Measurements from ENCODE around the gene TNFRSF13B.
"Not testable (repeated sequence)": the region's sequence is repeated elsewhere in the genome, so short reads cannot be mapped to it uniquely, and the experiment has no call there.

TNFRSF13B gene

DNA sequence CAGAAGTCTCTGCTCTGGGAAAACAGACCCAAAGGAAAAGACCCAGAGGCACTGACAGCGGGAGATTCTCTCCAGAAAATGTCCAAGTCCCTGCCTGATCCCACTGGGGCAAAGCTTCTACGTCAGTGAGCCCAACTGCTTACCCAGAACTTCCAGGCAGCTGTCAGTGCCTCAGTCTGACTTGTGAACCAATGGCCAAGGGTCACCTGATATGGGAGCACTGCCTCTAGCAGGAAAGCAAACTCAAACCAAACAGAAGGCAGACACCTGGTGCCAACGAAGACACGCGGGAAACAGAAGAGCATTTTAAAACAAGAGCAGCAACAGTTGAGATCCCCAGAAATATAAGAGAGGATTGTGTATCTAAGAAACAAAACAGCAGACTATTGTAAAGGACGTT, 16.9 kb downstream of the TNFRSF13B start:
- not testable (repeated sequence) for H3K36me3 ChIP-seq (ENCODE audit: control insufficient read depth, low read depth, low read length); H3K27me3 ChIP-seq (ENCODE audit: control insufficient read depth, insufficient read depth, low read length); H3K9me3 ChIP-seq (ENCODE audit: control insufficient read depth, low read depth, low read length); H3K4me3 ChIP-seq (ENCODE audit: low read length); H3K4me1 ChIP-seq (ENCODE audit: control insufficient read depth, low read depth, low read length); H3K9ac ChIP-seq (ENCODE audit: low read length); H3K27ac ChIP-seq (ENCODE audit: low read length)

DNA sequence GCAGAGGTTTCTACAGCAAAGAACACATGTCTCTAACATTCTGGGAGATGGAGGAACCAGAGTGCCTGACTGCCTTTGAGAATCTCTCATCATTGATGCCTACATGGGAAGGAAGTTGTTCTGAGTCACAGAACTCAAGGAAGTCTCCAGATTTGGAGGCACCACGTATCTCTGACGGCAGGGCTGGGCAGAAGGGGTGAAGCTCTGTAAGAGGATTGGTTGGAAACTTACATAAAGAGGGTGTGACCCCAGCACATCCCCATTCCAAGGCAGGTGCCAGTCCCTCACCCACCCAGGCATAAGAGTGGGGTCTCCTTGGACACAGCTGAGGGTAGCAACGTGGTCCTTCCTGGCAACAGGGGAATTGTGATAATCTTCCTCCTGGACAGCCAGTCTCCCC, 17.4 kb downstream of the TNFRSF13B start:
- no peaks in the 10 kb centered on the region for H3K4me1 ChIP-seq (ENCODE audit: control insufficient read depth, low read depth, low read length)
- no peak overlapping the region for H3K9ac ChIP-seq (ENCODE audit: low read length)
- H3K4me3 ChIP-seq (ENCODE audit: low read length) = no peak overlapping the region
- no peaks in the 10 kb centered on the region for H3K27me3 ChIP-seq (ENCODE audit: control insufficient read depth, insufficient read depth, low read length)
- H3K27ac ChIP-seq (ENCODE audit: low read length) = no peak overlapping the region
- H3K9me3 ChIP-seq (ENCODE audit: control insufficient read depth, low read depth, low read length) = no peaks in the 10 kb centered on the region
- H3K36me3 ChIP-seq (ENCODE audit: control insufficient read depth, low read depth, low read length) = no peaks in the 10 kb centered on the region

DNA sequence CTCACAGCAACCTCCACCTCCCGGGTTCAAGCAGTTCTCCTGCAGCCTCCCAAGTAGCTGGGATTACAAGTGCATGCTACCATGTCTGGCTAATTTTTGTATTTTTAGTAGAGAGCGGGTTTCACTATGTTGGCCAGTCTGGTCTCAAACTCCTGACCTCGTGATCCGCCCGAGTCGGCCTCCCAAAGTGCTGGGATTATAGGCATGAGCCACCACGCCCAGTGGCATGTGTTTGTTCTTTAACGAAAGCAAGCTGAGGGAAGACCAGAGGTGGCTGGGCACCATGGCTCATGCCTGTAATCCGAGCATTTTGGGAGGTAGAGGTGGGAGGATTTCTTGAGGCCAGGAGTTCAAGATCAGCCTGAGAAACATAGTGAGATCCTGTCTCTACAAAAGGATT, 18.1 kb downstream of the TNFRSF13B start:
- Histone ChIP-seq H3K4me1 (ENCODE audit: control insufficient read depth, low read depth, low read length) (no peaks in the 10 kb centered on the region), H3K9me3 (ENCODE audit: control insufficient read depth, low read depth, low read length) (peaks cover under 1% of the 10 kb centered on the region), H3K9ac (ENCODE audit: low read length) (no peak overlapping the region), H3K4me3 (ENCODE audit: low read length) (no peak overlapping the region), H3K27ac (ENCODE audit: low read length) (no peak overlapping the region), H3K36me3 (ENCODE audit: control insufficient read depth, low read depth, low read length) (no peaks in the 10 kb centered on the region), H3K27me3 (ENCODE audit: control insufficient read depth, insufficient read depth, low read length) (no peaks in the 10 kb centered on the region)

DNA sequence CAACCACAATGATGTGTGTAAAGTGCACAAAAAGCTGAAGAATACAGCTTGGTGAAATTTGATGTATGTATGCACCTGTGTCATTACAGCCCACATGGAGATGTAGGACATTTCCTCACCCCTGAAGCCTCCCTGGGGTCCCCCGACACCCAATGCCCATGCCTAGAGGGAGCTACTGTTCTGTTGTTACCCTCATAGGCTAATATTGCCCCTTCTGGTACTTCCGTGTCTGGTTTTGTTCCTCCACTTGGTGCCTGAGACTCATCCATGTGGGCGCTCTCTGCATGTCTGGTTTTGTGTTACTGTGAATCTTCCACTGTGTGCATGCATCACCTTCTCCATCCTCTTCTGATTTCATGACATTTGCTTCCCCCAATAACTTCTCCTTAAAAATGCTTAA, 18.6 kb downstream of the TNFRSF13B start:
- no peaks in the 10 kb centered on the region for H3K27me3 ChIP-seq (ENCODE audit: control insufficient read depth, insufficient read depth, low read length)
- no peaks in the 10 kb centered on the region for H3K36me3 ChIP-seq (ENCODE audit: control insufficient read depth, low read depth, low read length)
- no peaks in the 10 kb centered on the region for H3K4me1 ChIP-seq (ENCODE audit: control insufficient read depth, low read depth, low read length)
- no peak overlapping the region for H3K27ac ChIP-seq (ENCODE audit: low read length)
- H3K9ac ChIP-seq (ENCODE audit: low read length) = no peak overlapping the region
- peaks cover 3% of the 10 kb centered on the region for H3K9me3 ChIP-seq (ENCODE audit: control insufficient read depth, low read depth, low read length)
- no peak overlapping the region for H3K4me3 ChIP-seq (ENCODE audit: low read length)

DNA sequence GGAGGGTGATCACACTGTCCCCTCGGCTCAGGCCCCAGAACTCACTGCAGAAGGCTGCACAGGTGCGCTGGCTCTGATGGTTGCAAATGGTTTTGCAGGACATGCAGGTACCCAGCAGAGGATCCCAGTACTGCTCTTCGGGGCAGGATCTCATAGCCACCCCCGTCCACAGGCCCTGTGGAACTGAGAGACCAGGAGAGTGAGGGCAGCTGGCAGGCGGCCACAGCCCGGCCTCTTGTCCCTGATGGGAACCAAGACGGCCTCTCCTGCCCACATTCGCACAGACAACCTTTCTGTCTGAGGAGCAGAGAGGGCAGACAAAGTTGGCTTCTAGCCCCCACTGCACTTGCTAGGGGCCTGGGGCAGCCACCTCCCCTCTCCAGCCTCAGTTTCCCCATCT, 19.5 kb downstream of the TNFRSF13B start:
- Histone ChIP-seq H3K27me3 (ENCODE audit: control insufficient read depth, insufficient read depth, low read length) (no peaks in the 10 kb centered on the region), H3K4me3 (ENCODE audit: low read length) (no peak overlapping the region), H3K27ac (ENCODE audit: low read length) (no peak overlapping the region), H3K4me1 (ENCODE audit: control insufficient read depth, low read depth, low read length) (no peaks in the 10 kb centered on the region), H3K9me3 (ENCODE audit: control insufficient read depth, low read depth, low read length) (peaks cover 3% of the 10 kb centered on the region), H3K36me3 (ENCODE audit: control insufficient read depth, low read depth, low read length) (no peaks in the 10 kb centered on the region), H3K9ac (ENCODE audit: low read length) (no peak overlapping the region)

DNA sequence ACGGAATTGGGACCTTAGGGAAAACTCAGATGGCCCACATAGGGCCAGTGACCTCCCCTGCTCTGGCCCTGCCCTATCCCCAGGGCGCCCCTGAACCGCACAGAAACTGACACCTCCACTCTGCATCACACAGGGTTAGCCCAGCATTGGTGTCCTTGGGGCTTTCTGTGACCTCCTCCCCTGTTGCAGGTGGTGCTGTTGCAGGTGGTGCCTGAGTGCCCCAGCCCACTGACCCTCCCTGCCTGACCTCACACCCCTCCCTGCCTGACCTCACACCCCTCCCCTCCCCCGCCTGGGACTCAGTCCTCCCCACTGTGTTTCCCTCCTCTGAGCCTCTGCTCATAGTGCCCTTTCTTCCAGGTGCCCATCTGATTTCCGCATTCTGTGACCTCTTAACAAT, 21.4 kb downstream of the TNFRSF13B start:
- no peak overlapping the region for H3K9ac ChIP-seq (ENCODE audit: low read length)

DNA sequence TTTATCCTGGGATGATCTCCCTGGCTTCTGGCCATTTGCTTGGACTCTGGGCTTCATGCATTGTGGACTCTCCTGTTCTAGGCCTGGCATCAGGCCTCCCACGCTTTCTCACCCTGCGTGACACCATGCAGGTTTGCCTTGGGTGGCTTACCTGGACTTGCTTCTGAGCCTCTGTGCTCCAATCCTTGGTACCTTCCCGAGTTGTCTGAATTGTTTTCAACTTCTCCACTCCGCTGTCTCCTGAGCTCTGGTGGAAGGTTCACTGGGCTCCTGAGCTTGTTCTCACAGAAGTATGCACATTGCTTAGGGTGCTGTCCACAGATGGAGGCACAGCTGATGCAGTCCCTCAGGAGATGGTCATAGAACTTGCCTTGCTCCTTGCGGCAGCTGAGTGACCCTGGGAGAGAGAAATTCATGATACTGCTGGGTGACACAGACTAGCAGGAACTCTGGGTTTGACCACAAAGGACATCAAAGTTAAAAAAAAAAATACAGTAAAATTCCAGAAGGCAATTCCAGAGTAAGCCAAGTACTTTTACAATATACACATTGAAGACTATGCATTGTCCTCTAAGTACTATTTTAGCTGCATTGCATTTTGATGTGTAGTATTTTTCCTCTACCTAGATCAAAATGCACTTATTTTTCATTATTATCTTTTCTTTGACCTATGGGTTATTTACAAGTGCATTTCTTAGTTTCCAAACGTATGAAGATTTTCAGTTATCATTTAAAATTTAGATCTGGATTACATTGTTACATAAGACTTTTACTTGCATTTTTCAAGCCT, 23.1 kb downstream of the TNFRSF13B start:
- Histone ChIP-seq H3K4me1 (ENCODE audit: control insufficient read depth, low read depth, low read length) (peaks cover 5% of the 10 kb centered on the region), H3K4me3 (ENCODE audit: low read length) (no peak overlapping the region)

More for the DNA sequence above, 21.4 kb downstream of the TNFRSF13B start:
- Histone ChIP-seq H3K36me3 (ENCODE audit: control insufficient read depth, low read depth, low read length) (no peaks in the 10 kb centered on the region), H3K9me3 (ENCODE audit: control insufficient read depth, low read depth, low read length) (peaks cover 3% of the 10 kb centered on the region), H3K27ac (ENCODE audit: low read length) (no peak overlapping the region), H3K27me3 (ENCODE audit: control insufficient read depth, insufficient read depth, low read length) (no peaks in the 10 kb centered on the region), H3K4me3 (ENCODE audit: low read length) (no peak overlapping the region), H3K4me1 (ENCODE audit: control insufficient read depth, low read depth, low read length) (peaks cover under 1% of the 10 kb centered on the region)

DNA sequence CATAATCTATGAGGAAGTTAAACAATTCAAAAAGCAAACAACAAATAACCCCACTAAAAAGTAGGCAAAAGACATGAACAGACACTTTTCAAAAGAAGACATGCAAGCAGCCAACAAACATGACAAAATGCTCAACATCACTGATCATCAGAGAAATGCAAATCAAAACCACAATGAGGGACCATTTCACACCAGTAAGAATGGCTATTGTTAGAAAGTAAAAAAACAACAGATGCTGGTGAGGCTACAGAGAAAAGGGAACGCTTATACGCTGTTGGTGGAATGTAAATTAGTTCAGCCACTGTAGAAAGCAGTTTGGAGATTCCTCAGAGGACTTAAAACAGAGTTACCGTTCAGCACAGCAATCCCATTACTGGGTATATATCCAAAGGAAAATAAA, 24.4 kb downstream of the TNFRSF13B start:
- peaks cover 3% of the 10 kb centered on the region for H3K9me3 ChIP-seq (ENCODE audit: control insufficient read depth, low read depth, low read length)
- H3K36me3 ChIP-seq (ENCODE audit: control insufficient read depth, low read depth, low read length) = no peaks in the 10 kb centered on the region
- no peak overlapping the region for H3K9ac ChIP-seq (ENCODE audit: low read length)
- no peak overlapping the region for H3K27ac ChIP-seq (ENCODE audit: low read length)
- no peaks in the 10 kb centered on the region for H3K27me3 ChIP-seq (ENCODE audit: control insufficient read depth, insufficient read depth, low read length)
- no peak overlapping the region for H3K4me3 ChIP-seq (ENCODE audit: low read length)
- peaks cover 5% of the 10 kb centered on the region for H3K4me1 ChIP-seq (ENCODE audit: control insufficient read depth, low read depth, low read length)

More for the DNA sequence above, 23.1 kb downstream of the TNFRSF13B start:
- Histone ChIP-seq H3K9me3 (ENCODE audit: control insufficient read depth, low read depth, low read length) (peaks cover 3% of the 10 kb centered on the region), H3K9ac (ENCODE audit: low read length) (no peak overlapping the region), H3K27ac (ENCODE audit: low read length) (no peak overlapping the region), H3K27me3 (ENCODE audit: control insufficient read depth, insufficient read depth, low read length) (no peaks in the 10 kb centered on the region), H3K36me3 (ENCODE audit: control insufficient read depth, low read depth, low read length) (no peaks in the 10 kb centered on the region)

GRCh38 chr17:16945663-16946218, 26.2 kb downstream of the TNFRSF13B start:
- Histone ChIP-seq H3K36me3 (ENCODE audit: control insufficient read depth, low read depth, low read length) (no peaks in the 10 kb centered on the region), H3K4me3 (ENCODE audit: low read length) (no peak overlapping the region), H3K27ac (ENCODE audit: low read length) (no peak overlapping the region), H3K27me3 (ENCODE audit: control insufficient read depth, insufficient read depth, low read length) (no peaks in the 10 kb centered on the region), H3K9me3 (ENCODE audit: control insufficient read depth, low read depth, low read length) (peaks cover 3% of the 10 kb centered on the region), H3K4me1 (ENCODE audit: control insufficient read depth, low read depth, low read length) (peaks cover 5% of the 10 kb centered on the region), H3K9ac (ENCODE audit: low read length) (no peak overlapping the region)

- Histone ChIP-seq H3K27me3 (ENCODE audit: control insufficient read depth, insufficient read depth, low read length) (no peaks in the 10 kb centered on the region), H3K4me3 (ENCODE audit: low read length) (no peak overlapping the region), H3K27ac (ENCODE audit: low read length) (no peak overlapping the region), H3K36me3 (ENCODE audit: control insufficient read depth, low read depth, low read length) (no peaks in the 10 kb centered on the region), H3K4me1 (ENCODE audit: control insufficient read depth, low read depth, low read length) (peaks cover 9% of the 10 kb centered on the region), H3K9ac (ENCODE audit: low read length) (no peak overlapping the region), H3K9me3 (ENCODE audit: control insufficient read depth, low read depth, low read length) (peaks cover 3% of the 10 kb centered on the region)
Observed at GRCh38 chr17:16945136-16945482, 26.8 kb downstream of the TNFRSF13B start.

DNA sequence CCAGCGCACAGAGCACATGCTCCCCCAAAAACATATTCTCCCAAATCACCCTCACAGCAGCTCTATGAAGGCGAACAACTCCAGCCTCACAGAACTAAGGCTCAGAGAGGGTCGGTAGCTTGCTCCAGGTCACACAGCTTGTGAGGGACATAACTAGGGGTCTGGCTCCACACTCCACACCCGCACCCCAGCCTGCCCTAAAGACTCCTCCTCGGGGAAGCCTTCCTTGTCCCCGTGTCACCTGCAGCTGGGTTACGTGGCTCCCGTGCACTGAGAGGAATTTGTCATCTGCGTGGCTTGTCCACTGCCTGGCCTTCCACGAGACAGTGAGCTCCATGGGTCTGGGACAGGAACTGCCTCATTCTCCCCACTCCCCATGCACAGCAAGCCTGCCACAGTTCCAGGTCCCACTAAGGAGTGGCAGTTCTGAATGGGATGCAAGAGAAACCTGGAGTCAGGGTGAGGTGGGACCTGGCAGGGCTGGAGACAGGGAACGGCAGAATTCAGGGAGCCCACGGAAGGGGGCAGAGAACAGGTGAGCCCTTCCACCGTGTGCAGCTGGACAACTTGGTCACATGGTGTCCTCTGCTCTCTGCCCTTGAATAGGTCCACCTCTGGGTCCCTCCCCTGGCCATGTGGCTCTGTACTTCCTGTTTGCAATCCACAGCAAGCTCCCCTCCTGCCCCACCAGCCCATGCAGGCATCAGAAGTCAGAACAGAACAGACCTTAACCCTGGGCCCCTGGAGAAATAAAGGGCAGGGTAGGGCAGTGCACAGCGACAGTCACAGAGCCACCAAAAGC, 27.4 kb downstream of the TNFRSF13B start:
- Histone ChIP-seq H3K9ac (ENCODE audit: low read length) (no peak overlapping the region), H3K27ac (ENCODE audit: low read length) (no peak overlapping the region), H3K4me3 (ENCODE audit: low read length) (no peak overlapping the region), H3K4me1 (ENCODE audit: control insufficient read depth, low read depth, low read length) (peaks cover 9% of the 10 kb centered on the region), H3K36me3 (ENCODE audit: control insufficient read depth, low read depth, low read length) (no peaks in the 10 kb centered on the region), H3K27me3 (ENCODE audit: control insufficient read depth, insufficient read depth, low read length) (no peaks in the 10 kb centered on the region), H3K9me3 (ENCODE audit: control insufficient read depth, low read depth, low read length) (peaks cover 3% of the 10 kb centered on the region)

Data from iPS-18a (cell line).